Breast epithelium (tissue), 4 donors: ENCODE results near the gene OR4E2. TPM values are rescaled to one million over a fixed set of nuclear protein-coding genes. Genes with fewer than 3 reads are reported as not detected.

Experiments
- DNase-seq, 2 donors: peaks; one replicate each; pipeline ENCODE4 v3.0.0-alpha.2; 2019; ENCODE audit warnings: low spot score in 2 of 2
- H3K27ac ChIP-seq, 2 donors: fragments of 200-600 bp; sonication (generic) in 1 of 2; one replicate each; pipeline ENCODE4 v1.5.1; 2016 to 2019; ENCODE audit warnings: mild to moderate bottlenecking in 1 of 2
- H3K27me3 ChIP-seq, 2 donors: fragments of 200-600 bp; sonication (generic) in 1 of 2; one replicate each; pipeline versions ENCODE4 v1.5.1 to v1.6.0; 2017 to 2019; ENCODE audit warnings: control low read depth in 1 of 2, mild to moderate bottlenecking in 1 of 2
- H3K36me3 ChIP-seq: fragments of 200-600 bp; one replicate; pipeline ENCODE4 v1.5.1; 2019
- H3K4me1 ChIP-seq, 2 donors: fragments of 200-600 bp; sonication (generic); one replicate each; pipeline ENCODE4 v1.5.1; 2016 to 2019; ENCODE audit warnings: control low read depth in 1 of 2
- H3K4me3 ChIP-seq, 3 donors: fragments of 200-600 bp; sonication (generic); 1 replicate in 2 of 3; 2 replicates in 1 of 3; pipeline ENCODE4 v1.5.1; 2016 to 2019; ENCODE audit warnings: mild to moderate bottlenecking in 3 of 3, moderate library complexity in 2 of 3
- H3K9me3 ChIP-seq, 2 donors: fragments of 200-600 bp; sonication (generic) in 1 of 2; one replicate each; pipeline ENCODE4 v1.5.1; 2016 to 2019; ENCODE audit warnings: control low read depth in 1 of 2
- POLR2A ChIP-seq: fragments of 450-650 bp; IDR thresholded peaks from one replicate; pipeline ENCODE4 v1.6.1; 2016; ENCODE audit warnings: antibody characterized with exemption, mild to moderate bottlenecking, moderate library complexity
- POLR2AphosphoS5 ChIP-seq, 3 donors: sonication (generic); formaldehyde crosslinking; IDR thresholded peaks; one replicate each; pipeline ENCODE4 v1.6.1; 2017; ENCODE audit warnings: antibody characterized with exemption in 3 of 3
- intact Hi-C: fragments of 100-400 bp; cut with DNase I; formaldehyde crosslinking; loops from one replicate; pipeline ENCODE4 v1.15.1; 2023; ENCODE audit warnings: low total_unique reads
- total RNA-seq, 3 donors: library from RNA; depleted of rRNA; stranded (reverse); fragments of >200 nt; gene quantifications; one replicate each; pipeline ENCODE4 v1.1.0, GENCODE V29; 2016
- TF ChIP-seq, protein P1 (sequence below), 3 donors: fragments of 450-650 bp; IDR thresholded peaks; one replicate each; pipeline ENCODE4 v1.5.1; 2016 to 2017; ENCODE audit warnings: antibody characterized with exemption in 3 of 3, mild to moderate bottlenecking in 3 of 3, moderate library complexity in 3 of 3

Gene OR4E2
- total RNA-seq, 3 donors from 2014 or later: not detected

- no peak for TF ChIP-seq POLR2AphosphoS5 (IDR thresholded peaks at IDR 0.05)
- no peak for TF ChIP-seq POLR2A
- TF ChIP-seq, protein P1, sequence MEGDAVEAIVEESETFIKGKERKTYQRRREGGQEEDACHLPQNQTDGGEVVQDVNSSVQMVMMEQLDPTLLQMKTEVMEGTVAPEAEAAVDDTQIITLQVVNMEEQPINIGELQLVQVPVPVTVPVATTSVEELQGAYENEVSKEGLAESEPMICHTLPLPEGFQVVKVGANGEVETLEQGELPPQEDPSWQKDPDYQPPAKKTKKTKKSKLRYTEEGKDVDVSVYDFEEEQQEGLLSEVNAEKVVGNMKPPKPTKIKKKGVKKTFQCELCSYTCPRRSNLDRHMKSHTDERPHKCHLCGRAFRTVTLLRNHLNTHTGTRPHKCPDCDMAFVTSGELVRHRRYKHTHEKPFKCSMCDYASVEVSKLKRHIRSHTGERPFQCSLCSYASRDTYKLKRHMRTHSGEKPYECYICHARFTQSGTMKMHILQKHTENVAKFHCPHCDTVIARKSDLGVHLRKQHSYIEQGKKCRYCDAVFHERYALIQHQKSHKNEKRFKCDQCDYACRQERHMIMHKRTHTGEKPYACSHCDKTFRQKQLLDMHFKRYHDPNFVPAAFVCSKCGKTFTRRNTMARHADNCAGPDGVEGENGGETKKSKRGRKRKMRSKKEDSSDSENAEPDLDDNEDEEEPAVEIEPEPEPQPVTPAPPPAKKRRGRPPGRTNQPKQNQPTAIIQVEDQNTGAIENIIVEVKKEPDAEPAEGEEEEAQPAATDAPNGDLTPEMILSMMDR (IDR thresholded peaks at IDR 0.05): no peak
- Histone ChIP-seq H3K4me3 (no peak overlapping the region), H3K36me3 (no peaks in the 10 kb centered on the region), H3K27ac (no peak overlapping the region), H3K9me3 (no peaks in the 10 kb centered on the region), H3K27me3 (no peaks in the 10 kb centered on the region), H3K4me1 (no peaks in the 10 kb centered on the region)
- intact Hi-C loops: no loop called here
- DNase-seq: peak in 1 of 2 donors; percentile 24
Observed at GRCh38 chr14:21631084-21631483, 22.6 kb upstream of the OR4E2 start.

- DNase-seq: no peak
- Histone ChIP-seq H3K27ac (no peak within 1 kb of the TSS), H3K36me3 (no peaks in the 10 kb centered on the region), H3K4me1 (no peaks in the 10 kb centered on the region), H3K9me3 (no peaks in the 10 kb centered on the region), H3K4me3 (no peak within 1 kb of the TSS), H3K27me3 (no peaks in the 10 kb centered on the region)
- intact Hi-C loops: no loop called here
- TF ChIP-seq POLR2AphosphoS5 (IDR thresholded peaks at IDR 0.05): no peak
- TF ChIP-seq, protein P1 (IDR thresholded peaks at IDR 0.05): no peak
- TF ChIP-seq POLR2A: no peak
Observed at GRCh38 chr14:21634840-21635239, 18.8 kb upstream of the OR4E2 start, which contains the start of gene OR10G2. TSS of gene OR10G2 (minus strand) at chr14:21634940. CDS start at chr14:21634842, 98 bp downstream.

GRCh38 chr14:21642683-21643082, 11.0 kb upstream of the OR4E2 start:
- TF ChIP-seq POLR2A (no peak), POLR2AphosphoS5 (IDR thresholded peaks at IDR 0.05) (no peak)
- TF ChIP-seq, protein P1 (IDR thresholded peaks at IDR 0.05): no peak
- intact Hi-C loops: no loop called here
- H3K36me3 ChIP-seq: no peaks in the 10 kb centered on the region
- H3K4me3 ChIP-seq: no peak overlapping the region
- H3K9me3 ChIP-seq: no peaks in the 10 kb centered on the region
- H3K27ac ChIP-seq: no peak overlapping the region
- no peaks in the 10 kb centered on the region for H3K27me3 ChIP-seq
- H3K4me1 ChIP-seq: no peaks in the 10 kb centered on the region
- no peak for DNase-seq

DNA sequence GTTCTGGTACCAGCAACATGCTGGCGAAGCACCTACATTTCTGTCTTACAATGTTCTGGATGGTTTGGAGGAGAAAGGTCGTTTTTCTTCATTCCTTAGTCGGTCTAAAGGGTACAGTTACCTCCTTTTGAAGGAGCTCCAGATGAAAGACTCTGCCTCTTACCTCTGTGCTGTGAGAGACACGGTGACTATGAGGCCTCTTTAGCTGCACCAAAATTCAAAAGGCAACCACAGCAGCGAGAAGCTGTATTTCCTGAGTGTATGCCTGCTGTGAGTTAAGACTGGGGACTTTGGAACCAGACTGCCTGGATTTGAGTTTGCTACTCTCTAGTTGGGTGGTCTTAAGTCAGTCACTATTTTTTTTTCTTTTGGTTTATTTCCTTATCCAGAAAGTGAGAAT, 10.2 kb upstream of the OR4E2 start:
- H3K9me3 ChIP-seq: no peaks in the 10 kb centered on the region
- intact Hi-C loops: no loop called here
- H3K27me3 ChIP-seq: no peaks in the 10 kb centered on the region
- TF ChIP-seq POLR2AphosphoS5 (IDR thresholded peaks at IDR 0.05): no peak
- TF ChIP-seq, protein P1 (IDR thresholded peaks at IDR 0.05): no peak
- TF ChIP-seq POLR2A: no peak
- H3K27ac ChIP-seq: no peak overlapping the region
- no peak overlapping the region for H3K4me3 ChIP-seq
- H3K4me1 ChIP-seq: no peaks in the 10 kb centered on the region
- no peaks in the 10 kb centered on the region for H3K36me3 ChIP-seq
- DNase-seq: no peak

GRCh38 chr14:21647380-21647779, 6.3 kb upstream of the OR4E2 start:
- peaks cover 0 to 5% of the 10 kb centered on the region in 2 donors for H3K9me3 ChIP-seq
- H3K27me3 ChIP-seq: no peaks in the 10 kb centered on the region
- TF ChIP-seq, protein P1 (IDR thresholded peaks at IDR 0.05): no peak
- TF ChIP-seq POLR2AphosphoS5 (IDR thresholded peaks at IDR 0.05) (no peak), POLR2A (no peak)
- H3K27ac ChIP-seq: no peak overlapping the region
- H3K4me1 ChIP-seq: no peaks in the 10 kb centered on the region
- no peaks in the 10 kb centered on the region for H3K36me3 ChIP-seq
- intact Hi-C loops: no loop called here
- DNase-seq: no peak
- H3K4me3 ChIP-seq: no peak overlapping the region
